CD14-positive monocyte (primary cell): Measurements from ENCODE around the gene AKT1S1. TPM values are rescaled to one million over a fixed set of nuclear protein-coding genes. Genes with fewer than 3 reads are reported as not detected.

Experiments
- DNase-seq, 3 donors: peaks; one replicate each; pipeline ENCODE4 v3.0.0-alpha.2; 2011 to 2022
- H2AFZ ChIP-seq: 2 replicates; pipeline ENCODE4 v1.6.0; 2012; ENCODE audit warnings: mild to moderate bottlenecking, low read depth, low read length, inconsistent platforms; ENCODE audit not compliant: insufficient read depth, poor library complexity, severe bottlenecking
- H3K27ac ChIP-seq, 2 donors: 1 replicate in 1 of 2; 2 replicates in 1 of 2; pipeline ENCODE4 v1.5.1; 2012 to 2013; ENCODE audit warnings: low read length in 2 of 2, control low read depth in 1 of 2, inconsistent platforms in 1 of 2, low read depth in 1 of 2, mild to moderate bottlenecking in 1 of 2
- H3K27me3 ChIP-seq, 2 donors: one replicate each; pipeline versions ENCODE4 v1.6.0 to v1.6.1; 2011 to 2013; ENCODE audit warnings: low read length in 2 of 2; ENCODE audit not compliant: control insufficient read depth in 2 of 2, insufficient read depth in 2 of 2
- H3K36me3 ChIP-seq, 2 donors: replicated peaks in 1 of 2; 1 replicate in 1 of 2; 2 replicates in 1 of 2; pipeline versions ENCODE4 v1.5.1 to v1.6.1; 2012 to 2013; ENCODE audit warnings: low read length in 2 of 2, control low read depth in 1 of 2, inconsistent platforms in 1 of 2, mild to moderate bottlenecking in 1 of 2; ENCODE audit not compliant: insufficient read depth in 2 of 2, control insufficient read depth in 1 of 2
- H3K4me1 ChIP-seq, 2 donors: 1 replicate in 1 of 2; 2 replicates in 1 of 2; pipeline versions ENCODE4 v1.5.1 to v1.6.1; 2012 to 2013; ENCODE audit warnings: low read length in 2 of 2, control low read depth in 1 of 2, inconsistent platforms in 1 of 2, mild to moderate bottlenecking in 1 of 2, moderate library complexity in 1 of 2; ENCODE audit not compliant: insufficient read depth in 2 of 2, control insufficient read depth in 1 of 2
- H3K4me2 ChIP-seq: replicated peaks from 2 replicates; pipeline ENCODE3; 2012; ENCODE audit warnings: low read length, moderate library complexity, mild to moderate bottlenecking; ENCODE audit not compliant: poor library complexity, severe bottlenecking; ENCODE audit errors: extremely low read depth
- H3K4me3 ChIP-seq, 3 experiments: fragments of 200-600 bp in 1 of 3; sonication (generic) in 1 of 3; replicated peaks in 1 of 3; 1 replicate in 2 of 3; 2 replicates in 1 of 3; pipeline ENCODE4 v1.5.1; 2011 to 2013; ENCODE audit warnings: low read length in 3 of 3, mild to moderate bottlenecking in 3 of 3, control low read depth in 2 of 3, low read depth in 2 of 3, inconsistent platforms in 1 of 3, moderate library complexity in 1 of 3
- H3K79me2 ChIP-seq: 2 replicates; pipeline ENCODE4 v1.6.0; 2012; ENCODE audit warnings: mild to moderate bottlenecking, control low read depth, inconsistent platforms, low read length, moderate library complexity; ENCODE audit not compliant: insufficient read depth
- H3K9ac ChIP-seq: 2 replicates; pipeline ENCODE4 v1.6.0; 2017; ENCODE audit warnings: low read length, mild to moderate bottlenecking; ENCODE audit not compliant: insufficient read depth, poor library complexity, severe bottlenecking
- H3K9me3 ChIP-seq, 2 donors: replicated peaks in 1 of 2; 1 replicate in 1 of 2; 2 replicates in 1 of 2; pipeline versions ENCODE4 v1.5.1 to v1.6.1; 2012 to 2013; ENCODE audit warnings: low read length in 2 of 2, control low read depth in 1 of 2; ENCODE audit not compliant: control insufficient read depth in 1 of 2, insufficient read depth in 1 of 2
- H4K20me1 ChIP-seq: 2 replicates; pipeline ENCODE4 v1.6.0; 2012; ENCODE audit warnings: mild to moderate bottlenecking, low read length, control low read depth, moderate library complexity; ENCODE audit not compliant: insufficient read depth
- H3K27ac Mint-ChIP-seq, 7 donors: one replicate each; pipeline ENCODE4 v1.8.0; 2020; ENCODE audit warnings: mild to moderate bottlenecking in 7 of 7, mixed read lengths in 7 of 7, moderate library complexity in 6 of 7, inconsistent platforms in 2 of 7
- H3K27me3 Mint-ChIP-seq, 3 donors: one replicate each; pipeline ENCODE4 v1.8.0; 2021 to 2022; ENCODE audit warnings: low read depth in 3 of 3, mild to moderate bottlenecking in 3 of 3, mixed read lengths in 3 of 3, moderate library complexity in 3 of 3, inconsistent platforms in 1 of 3
- H3K36me3 Mint-ChIP-seq, 2 donors: one replicate each; pipeline ENCODE4 v1.8.0; 2020; ENCODE audit warnings: mixed read lengths in 2 of 2, inconsistent platforms in 1 of 2, mild to moderate bottlenecking in 1 of 2
- H3K4me1 Mint-ChIP-seq: one replicate; pipeline ENCODE4 v1.8.0; 2020; ENCODE audit warnings: mild to moderate bottlenecking, mixed read lengths
- H3K4me3 Mint-ChIP-seq, 2 donors: one replicate each; pipeline ENCODE4 v1.8.0; 2020; ENCODE audit warnings: mild to moderate bottlenecking in 2 of 2, mixed read lengths in 2 of 2, moderate library complexity in 1 of 2
- H3K9me3 Mint-ChIP-seq, 7 donors: one replicate each; pipeline ENCODE4 v1.8.0; 2020 to 2022; ENCODE audit warnings: mixed read lengths in 7 of 7, mild to moderate bottlenecking in 6 of 7, moderate library complexity in 6 of 7, inconsistent platforms in 2 of 7
- WGBS: methylation state at CpG from one replicate; pipeline ENCODE4 v1.1.5; 2013; ENCODE audit warnings: missing lambda C conversion rate; ENCODE audit not compliant: insufficient coverage; 5-methylcytosine and 5-hydroxymethylcytosine counted together
- intact Hi-C, 2 donors: fragments of 100-400 bp; cut with micrococcal nuclease; formaldehyde crosslinking; loops; one replicate each; pipeline versions ENCODE4 v1.15.0 to v1.15.1; 2023
- polyA plus RNA-seq, 3 donors: library from polyadenylated mRNA; depleted of rRNA in 1 of 3; unstranded in 2 of 3; stranded (reverse) in 1 of 3; fragments of 300-500 nt in 2 of 3; fragments of >200 nt in 1 of 3; fragmentation: Illumina TruSeq in 2 of 3; gene quantifications; 1 replicate in 2 of 3; 2 replicates in 1 of 3; pipeline ENCODE4 v1.2.3, GENCODE V29; 2012 to 2021
- TF ChIP-seq, protein P1 (sequence below): fragments of 200-600 bp; IDR thresholded peaks from one replicate; pipeline ENCODE4 v1.8.0; 2022; ENCODE audit warnings: antibody characterized with exemption, mild to moderate bottlenecking

The AKT1S1 gene
- polyA plus RNA-seq, 3 donors, result 5.4 to 18.2 (median 6.6) TPM

DNA sequence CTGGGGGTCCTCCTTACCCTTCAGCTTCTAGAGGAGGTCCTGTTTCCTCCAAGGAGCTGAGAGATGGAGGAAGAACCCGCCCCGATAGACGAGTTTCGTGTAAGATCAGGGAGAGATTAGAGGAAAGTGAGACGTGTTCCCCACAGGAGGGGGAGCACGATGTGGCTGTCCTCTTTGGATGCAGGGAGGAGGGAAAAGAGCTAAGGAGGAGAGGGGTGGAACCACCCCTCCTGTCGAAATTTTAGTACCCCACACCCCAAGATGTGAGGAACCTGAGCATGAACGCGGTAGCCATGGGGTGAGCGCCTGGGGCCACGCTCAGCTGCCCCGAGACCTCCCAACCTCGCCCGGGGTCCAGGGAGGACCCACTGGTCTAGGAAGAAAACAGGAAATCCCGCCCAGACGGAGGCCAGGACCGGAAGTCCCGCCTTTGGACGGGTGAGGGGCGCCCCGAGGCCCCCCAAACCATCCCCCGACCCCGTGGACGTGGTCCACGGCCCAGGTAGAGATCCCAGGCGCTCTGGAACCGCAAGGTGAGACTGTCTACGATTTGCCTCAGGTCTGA is 1.2 kb downstream of the AKT1S1 start:
- no peak overlapping the region for H3K4me3 Mint-ChIP-seq
- intact Hi-C loops, result loop anchor here (2.0 to 5.0 kb wide), 5 partner anchors 53 to 235 kb away; partner anchors contain the start of genes ATF5 (in 1 of the 2), FUZ (in 1 of the 2), NUP62 (in 1 of the 2) and PRMT1 (in 1 of the 2)
- DNase-seq, result peak; percentile 29 to 55 (median 49)
- H2AFZ ChIP-seq, result peak overlapping the region; percentile 88
- H3K36me3 ChIP-seq, result peaks cover 11 to 16% of the 10 kb centered on the region in 2 donors
- H3K4me2 ChIP-seq, result peak overlapping the region; percentile 98
- no peaks in the 10 kb centered on the region for H3K27me3 Mint-ChIP-seq
- peaks cover 23% of the 10 kb centered on the region for H4K20me1 ChIP-seq
- TF ChIP-seq, protein P1, sequence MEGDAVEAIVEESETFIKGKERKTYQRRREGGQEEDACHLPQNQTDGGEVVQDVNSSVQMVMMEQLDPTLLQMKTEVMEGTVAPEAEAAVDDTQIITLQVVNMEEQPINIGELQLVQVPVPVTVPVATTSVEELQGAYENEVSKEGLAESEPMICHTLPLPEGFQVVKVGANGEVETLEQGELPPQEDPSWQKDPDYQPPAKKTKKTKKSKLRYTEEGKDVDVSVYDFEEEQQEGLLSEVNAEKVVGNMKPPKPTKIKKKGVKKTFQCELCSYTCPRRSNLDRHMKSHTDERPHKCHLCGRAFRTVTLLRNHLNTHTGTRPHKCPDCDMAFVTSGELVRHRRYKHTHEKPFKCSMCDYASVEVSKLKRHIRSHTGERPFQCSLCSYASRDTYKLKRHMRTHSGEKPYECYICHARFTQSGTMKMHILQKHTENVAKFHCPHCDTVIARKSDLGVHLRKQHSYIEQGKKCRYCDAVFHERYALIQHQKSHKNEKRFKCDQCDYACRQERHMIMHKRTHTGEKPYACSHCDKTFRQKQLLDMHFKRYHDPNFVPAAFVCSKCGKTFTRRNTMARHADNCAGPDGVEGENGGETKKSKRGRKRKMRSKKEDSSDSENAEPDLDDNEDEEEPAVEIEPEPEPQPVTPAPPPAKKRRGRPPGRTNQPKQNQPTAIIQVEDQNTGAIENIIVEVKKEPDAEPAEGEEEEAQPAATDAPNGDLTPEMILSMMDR, result no peak
- H3K9me3 Mint-ChIP-seq, result peaks cover 0 to 3% (median 0%) of the 10 kb centered on the region in 7 donors
- H3K9me3 ChIP-seq, result no peaks in the 10 kb centered on the region
- WGBS, result under 1% methylated on average over 25 of the region's 28 CpGs
- no peak overlapping the region for H3K27ac Mint-ChIP-seq
- peaks cover 29% of the 10 kb centered on the region for H3K4me1 Mint-ChIP-seq
- peaks cover 32 to 50% of the 10 kb centered on the region in 2 donors for H3K36me3 Mint-ChIP-seq
- peak overlapping the region; percentile 90 to 95 for H3K27ac ChIP-seq
- peak overlapping the region; percentile 66 to 94 (median 88) for H3K4me3 ChIP-seq
- peaks cover 25 to 30% of the 10 kb centered on the region in 2 donors for H3K4me1 ChIP-seq
- peak overlapping the region; percentile 89 for H3K9ac ChIP-seq
- H3K79me2 ChIP-seq, result peaks cover 37% of the 10 kb centered on the region
- H3K27me3 ChIP-seq, result no peaks in the 10 kb centered on the region

DNA sequence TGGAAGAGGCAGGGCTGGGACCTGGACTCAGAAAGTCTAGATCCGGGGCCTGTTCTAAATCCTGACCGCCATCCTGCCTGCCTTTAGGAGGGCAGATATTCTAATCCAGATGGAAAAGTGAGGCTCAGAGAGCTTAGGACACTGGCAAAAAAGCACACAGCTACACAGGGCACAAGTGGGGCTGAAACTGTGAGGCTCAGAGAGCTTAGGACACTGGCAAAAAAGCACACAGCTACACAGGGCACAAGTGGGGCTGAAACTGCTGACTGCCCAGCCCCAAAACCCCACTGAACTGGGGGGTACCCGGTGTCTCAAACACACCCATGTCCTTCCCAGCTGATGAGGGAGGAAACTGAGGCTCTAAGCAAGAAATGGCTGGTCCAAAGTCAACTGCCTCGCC is 2.0 kb downstream of the AKT1S1 start:
- 100% methylated on average over 2 of the region's 4 CpGs for WGBS
- peaks cover 24 to 48% of the 10 kb centered on the region in 2 donors for H3K36me3 Mint-ChIP-seq
- Histone ChIP-seq H3K4me3 (peak overlapping the region in 1 of 3 experiments; percentile 94), H3K4me2 (peak overlapping the region; percentile 98), H4K20me1 (peaks cover 17% of the 10 kb centered on the region), H3K9ac (peak overlapping the region; percentile 89), H3K79me2 (peaks cover 34% of the 10 kb centered on the region), H3K36me3 (peaks cover 3 to 8% of the 10 kb centered on the region in 2 donors), H3K9me3 (no peaks in the 10 kb centered on the region), H3K4me1 (peaks cover 32 to 37% of the 10 kb centered on the region in 2 donors), H2AFZ (no peak overlapping the region), H3K27me3 (no peaks in the 10 kb centered on the region), H3K27ac (peak overlapping the region; percentile 90 to 95)
- peaks cover 0 to 2% (median 0%) of the 10 kb centered on the region in 3 donors for H3K27me3 Mint-ChIP-seq
- H3K9me3 Mint-ChIP-seq, result peaks cover 0 to 3% (median 0%) of the 10 kb centered on the region in 7 donors
- peaks cover 37% of the 10 kb centered on the region for H3K4me1 Mint-ChIP-seq
- no peak for DNase-seq
- peak overlapping the region in 2 of 7 donors; percentile 50 to 83 for H3K27ac Mint-ChIP-seq
- intact Hi-C loops, result loop anchor here in 1 of 2 donors (5.0 kb wide), 1 partner anchor 198 kb away; the partner anchor contains the start of gene PRMT1
- no peak overlapping the region for H3K4me3 Mint-ChIP-seq
- TF ChIP-seq, protein P1, result no peak
